GM12875 (cell line): ENCODE data around the gene TSPAN32.

Experiments
- H3K4me3 ChIP-seq: one replicate; pipeline ENCODE4 v1.5.1; 2011; ENCODE audit warnings: low read depth, low read length, control low read depth
- CTCF ChIP-seq: IDR thresholded peaks from 2 replicates; pipeline ENCODE4 v1.5.1; 2011; ENCODE audit warnings: low read depth, mild to moderate bottlenecking, control low read depth, inconsistent platforms, low read length, moderate library complexity, borderline replicate concordance; ENCODE audit not compliant: insufficient read depth

TSPAN32 gene

GRCh38 chr11:2306452-2306823, 4.6 kb downstream of the TSPAN32 start:
- no peak for TF ChIP-seq CTCF
- no peak overlapping the region for H3K4me3 ChIP-seq

GRCh38 chr11:2306877-2307500, 5.2 kb downstream of the TSPAN32 start:
- no peak overlapping the region for H3K4me3 ChIP-seq
- TF ChIP-seq CTCF: no peak

DNA sequence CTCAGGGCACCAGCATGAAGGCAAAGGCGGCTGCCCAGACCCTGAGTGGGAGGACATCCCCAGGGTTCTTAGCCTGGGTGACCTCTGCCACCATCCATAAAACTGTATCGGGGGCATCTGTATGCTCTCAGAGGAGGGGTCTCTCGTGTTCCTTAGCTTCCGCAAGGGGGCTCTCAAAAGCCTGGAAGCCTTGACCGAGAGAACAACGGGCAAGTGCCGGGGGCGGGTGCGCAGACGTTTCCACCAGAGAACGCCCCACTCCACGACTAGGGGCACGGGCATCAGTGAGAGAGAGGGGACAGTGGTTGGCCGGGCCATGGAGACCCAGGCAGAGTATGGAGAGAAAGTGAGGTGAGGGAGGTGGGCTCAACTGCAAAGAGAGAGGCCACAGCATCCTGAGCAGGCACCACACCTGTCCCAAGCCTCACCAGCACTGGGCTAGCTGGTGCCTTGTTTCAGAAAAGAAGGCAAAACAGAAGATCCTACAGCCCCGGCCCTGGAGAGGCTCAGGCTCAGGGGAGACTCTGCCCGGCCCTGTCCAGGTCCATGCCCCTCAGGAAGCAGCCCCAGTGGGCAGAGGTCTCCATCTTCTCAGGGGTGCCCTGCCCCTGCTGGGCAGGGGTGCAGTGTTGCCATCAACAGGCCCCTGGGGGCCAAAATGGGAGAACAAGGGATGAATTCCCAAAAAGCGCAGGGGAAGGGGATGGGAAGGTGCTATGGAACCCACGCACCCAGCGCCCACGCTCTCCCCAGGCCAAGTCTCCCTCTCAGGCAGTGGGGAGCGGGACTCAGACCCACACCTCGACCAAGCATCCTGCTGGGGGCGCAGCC, 5.9 kb downstream of the TSPAN32 start:
- H3K4me3 ChIP-seq: no peak overlapping the region
- TF ChIP-seq CTCF: no peak

- TF ChIP-seq CTCF: no peak
- no peak overlapping the region for H3K4me3 ChIP-seq
Observed at GRCh38 chr11:2308713-2309112, 6.9 kb downstream of the TSPAN32 start.

DNA sequence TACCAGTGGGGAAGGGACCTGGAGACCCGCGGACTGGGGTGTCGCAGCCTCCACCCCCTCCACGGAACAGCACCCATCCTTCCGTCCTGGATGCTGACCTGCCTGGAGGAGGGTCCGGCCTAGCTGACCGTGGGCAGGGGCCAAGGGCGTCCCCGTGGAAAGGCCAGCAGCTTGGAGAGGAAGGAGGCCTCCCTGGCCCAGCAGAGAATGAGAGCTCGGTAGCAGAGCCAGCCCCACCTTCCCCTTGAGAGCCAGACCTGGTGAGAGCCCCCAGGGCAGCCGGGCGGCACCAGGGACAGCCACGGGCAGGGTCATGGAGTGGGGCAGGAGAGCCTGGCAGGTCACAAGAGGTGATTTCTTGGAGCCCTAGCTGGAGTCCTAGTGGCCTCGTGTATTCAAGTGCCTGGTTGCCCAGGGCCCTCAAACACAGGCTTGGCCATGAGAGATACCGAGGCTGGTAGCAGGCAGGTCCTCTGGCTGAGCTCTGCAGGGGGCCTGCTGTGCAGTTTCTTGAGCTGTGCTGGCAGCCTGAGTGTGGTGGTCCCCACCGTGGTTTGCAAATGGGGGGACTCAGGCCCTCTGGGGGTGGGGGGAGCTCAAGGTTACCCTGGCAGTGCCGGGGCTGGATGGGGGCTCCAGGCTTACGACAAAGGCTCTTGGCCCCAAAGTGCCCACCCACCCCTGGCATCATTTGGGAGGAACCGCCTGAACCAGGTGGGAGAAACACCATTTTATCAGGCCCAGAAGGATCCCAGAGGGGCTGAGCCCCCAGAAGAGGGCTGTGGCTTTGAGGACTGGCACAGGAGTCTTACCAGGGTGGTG, 7.6 kb downstream of the TSPAN32 start:
- no peak overlapping the region for H3K4me3 ChIP-seq
- no peak for TF ChIP-seq CTCF

DNA sequence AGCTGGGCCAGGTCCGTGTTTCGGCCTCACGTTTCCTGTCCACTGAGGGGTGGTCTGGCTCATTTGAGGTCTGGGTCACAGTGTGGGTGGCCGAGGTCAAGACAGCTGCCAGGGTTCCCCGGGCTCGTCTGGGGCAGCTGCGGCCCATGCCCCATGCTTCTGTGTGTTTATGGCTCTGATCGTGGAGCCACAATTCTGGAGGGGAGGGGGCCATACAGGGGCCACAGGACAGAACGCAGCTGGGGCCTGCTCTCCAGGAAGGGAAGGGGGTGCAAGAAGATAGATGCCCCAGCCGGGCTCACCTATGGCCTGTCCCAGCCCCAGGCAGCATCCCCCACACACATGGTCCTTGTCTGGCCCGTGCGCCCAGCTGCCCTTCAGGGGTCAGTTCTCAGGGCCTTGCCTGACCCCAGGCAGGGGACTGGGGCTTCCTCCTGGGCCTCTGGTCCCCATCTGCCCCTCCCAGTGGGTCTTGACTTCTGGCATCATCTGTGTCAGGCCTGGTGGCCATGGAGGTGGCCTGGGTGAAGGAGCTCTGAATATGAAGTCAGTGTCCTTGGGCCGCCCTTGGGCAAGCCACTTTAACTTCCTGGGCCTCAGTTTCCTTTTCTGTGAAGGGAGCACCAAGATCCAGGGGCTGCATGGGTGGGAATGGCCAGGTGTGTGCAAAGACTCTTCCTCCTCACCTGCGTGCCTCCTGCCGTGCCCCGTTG, 8.4 kb downstream of the TSPAN32 start:
- H3K4me3 ChIP-seq: no peak overlapping the region
- TF ChIP-seq CTCF: no peak
